Testis (tissue), 3 donors: ENCODE measurements around the gene ASTL. TPM values are rescaled to one million over a fixed set of nuclear protein-coding genes. Genes with fewer than 3 reads are reported as not detected.

Experiments
- DNase-seq: peaks from one replicate; pipeline ENCODE4 v3.0.0-alpha.2; 2019
- H3K27ac ChIP-seq, 2 donors: fragments of 200-600 bp; sonication (generic); one replicate each; pipeline ENCODE4 v1.5.1; 2019
- H3K27me3 ChIP-seq: fragments of 200-600 bp; sonication (generic); one replicate; pipeline ENCODE4 v1.5.1; 2019
- H3K36me3 ChIP-seq: fragments of 200-600 bp; sonication (generic); one replicate; pipeline ENCODE4 v1.5.1; 2017; ENCODE audit warnings: low read depth; ENCODE audit errors: missing control alignments
- H3K4me1 ChIP-seq: fragments of 200-600 bp; sonication (generic); one replicate; pipeline ENCODE4 v1.5.1; 2019
- H3K4me3 ChIP-seq, 2 donors: fragments of 200-600 bp; sonication (generic); one replicate each; pipeline ENCODE4 v1.5.1; 2017 to 2019
- H3K9me3 ChIP-seq: fragments of 200-600 bp; sonication (generic); one replicate; pipeline ENCODE4 v1.5.1; 2017
- CTCF ChIP-seq, 3 experiments: fragments of 450-650 bp in 2 of 3; fragments of 200-600 bp in 1 of 3; sonication (generic) in 1 of 3; IDR thresholded peaks; one replicate each; pipeline ENCODE4 v1.5.1; 2016 to 2019; ENCODE audit warnings: antibody characterized with exemption in 3 of 3, mild to moderate bottlenecking in 2 of 3, moderate library complexity in 1 of 3
- POLR2A ChIP-seq: fragments of 450-650 bp; IDR thresholded peaks from one replicate; pipeline ENCODE4 v1.6.1; 2017; ENCODE audit warnings: antibody characterized with exemption, mild to moderate bottlenecking, moderate library complexity
- WGBS, 2 donors: methylation state at CpG; one replicate each; pipeline ENCODE4 v1.1.5; 2018; 5-methylcytosine and 5-hydroxymethylcytosine counted together
- intact Hi-C: fragments of 100-400 bp; cut with DNase I; formaldehyde crosslinking; loops from one replicate; pipeline ENCODE4 v1.15.1; 2023; ENCODE audit warnings: low total_unique reads
- polyA plus RNA-seq: library from polyadenylated mRNA; stranded (reverse); fragments of 350-450 nt; fragmentation: Illumina TruSeq; extraction: RNeasy Lipid Tissue Mini Kit (QIAGEN cat#74804); gene quantifications from one replicate; pipeline ENCODE4 v1.2.3, GENCODE V29; 2014; ENCODE audit warnings: low read depth, low replicate concordance; ENCODE audit not compliant: insufficient read depth
- total RNA-seq, 2 donors: library from RNA; depleted of rRNA; stranded (reverse); fragments of >200 nt; gene quantifications; one replicate each; pipeline ENCODE4 v1.2.3, GENCODE V29; 2016

Gene ASTL
- total and polyA plus RNA-seq, 3 donors from 2014 or later: 0.58 to 1.6 (median 0.87) TPM

- no peak for TF ChIP-seq POLR2A
- no peak for TF ChIP-seq CTCF (IDR thresholded peaks at IDR 0.05)
- peak; percentile 12 for DNase-seq
- Histone ChIP-seq H3K9me3 (no peaks in the 10 kb centered on the region), H3K27me3 (no peaks in the 10 kb centered on the region), H3K27ac (no peak overlapping the region), H3K36me3 (no peaks in the 10 kb centered on the region), H3K4me1 (peaks cover 28% of the 10 kb centered on the region), H3K4me3 (no peak overlapping the region)
- 54 to 61% methylated on average over 6 of the region's 6 CpGs for WGBS, 2 donors
- intact Hi-C loops: no loop called here
These were observed 34.4 kb downstream of the ASTL start for GRCh38 chr2:96103761-96104486.

GRCh38 chr2:96103187-96103601 lies 35.1 kb downstream of the ASTL start:
- TF ChIP-seq POLR2A: no peak
- no peak for TF ChIP-seq CTCF (IDR thresholded peaks at IDR 0.05)
- no peaks in the 10 kb centered on the region for H3K9me3 ChIP-seq
- peak; percentile 3 for DNase-seq
- intact Hi-C loops: no loop called here
- H3K27me3 ChIP-seq: no peaks in the 10 kb centered on the region
- no peak overlapping the region for H3K4me3 ChIP-seq
- H3K27ac ChIP-seq: no peak overlapping the region
- no peaks in the 10 kb centered on the region for H3K36me3 ChIP-seq
- WGBS, 2 donors: 87 to 89% methylated on average over 4 to 8 of the region's 8 CpGs
- peaks cover 28% of the 10 kb centered on the region for H3K4me1 ChIP-seq

GRCh38 chr2:96102596-96103186 lies 35.6 kb downstream of the ASTL start:
- DNase-seq: no peak
- intact Hi-C loops: no loop called here
- Histone ChIP-seq H3K36me3 (no peaks in the 10 kb centered on the region), H3K9me3 (no peaks in the 10 kb centered on the region), H3K4me3 (no peak overlapping the region), H3K27me3 (no peaks in the 10 kb centered on the region), H3K27ac (no peak overlapping the region), H3K4me1 (peaks cover 28% of the 10 kb centered on the region)
- 93 to 95% methylated on average over 11 to 15 of the region's 15 CpGs for WGBS, 2 donors
- TF ChIP-seq POLR2A (no peak), CTCF (IDR thresholded peaks at IDR 0.05) (no peak)

GRCh38 chr2:96100893-96101304 lies 37.4 kb downstream of the ASTL start:
- no peak overlapping the region for H3K27ac ChIP-seq
- intact Hi-C loops: no loop called here
- 89 to 95% methylated on average over 3 of the region's 3 CpGs for WGBS, 2 donors

More at GRCh38 chr2:96100893-96101304, 37.4 kb downstream of the ASTL start:
- H3K4me1 ChIP-seq: peaks cover 28% of the 10 kb centered on the region
- no peaks in the 10 kb centered on the region for H3K36me3 ChIP-seq
- peak; percentile 9 for DNase-seq
- H3K4me3 ChIP-seq: no peak overlapping the region
- TF ChIP-seq POLR2A (no peak), CTCF (IDR thresholded peaks at IDR 0.05) (no peak)
- H3K27me3 ChIP-seq: no peaks in the 10 kb centered on the region
- H3K9me3 ChIP-seq: no peaks in the 10 kb centered on the region
